ENCODE results near the gene TMEM51.

Gene TMEM51

GRCh38 chr1:15148941-15149340 lies 4.6 kb upstream of the TMEM51 start:
- TF ChIP-seq, protein P1, sequence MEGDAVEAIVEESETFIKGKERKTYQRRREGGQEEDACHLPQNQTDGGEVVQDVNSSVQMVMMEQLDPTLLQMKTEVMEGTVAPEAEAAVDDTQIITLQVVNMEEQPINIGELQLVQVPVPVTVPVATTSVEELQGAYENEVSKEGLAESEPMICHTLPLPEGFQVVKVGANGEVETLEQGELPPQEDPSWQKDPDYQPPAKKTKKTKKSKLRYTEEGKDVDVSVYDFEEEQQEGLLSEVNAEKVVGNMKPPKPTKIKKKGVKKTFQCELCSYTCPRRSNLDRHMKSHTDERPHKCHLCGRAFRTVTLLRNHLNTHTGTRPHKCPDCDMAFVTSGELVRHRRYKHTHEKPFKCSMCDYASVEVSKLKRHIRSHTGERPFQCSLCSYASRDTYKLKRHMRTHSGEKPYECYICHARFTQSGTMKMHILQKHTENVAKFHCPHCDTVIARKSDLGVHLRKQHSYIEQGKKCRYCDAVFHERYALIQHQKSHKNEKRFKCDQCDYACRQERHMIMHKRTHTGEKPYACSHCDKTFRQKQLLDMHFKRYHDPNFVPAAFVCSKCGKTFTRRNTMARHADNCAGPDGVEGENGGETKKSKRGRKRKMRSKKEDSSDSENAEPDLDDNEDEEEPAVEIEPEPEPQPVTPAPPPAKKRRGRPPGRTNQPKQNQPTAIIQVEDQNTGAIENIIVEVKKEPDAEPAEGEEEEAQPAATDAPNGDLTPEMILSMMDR (IDR thresholded peaks at IDR 0.05; ENCODE audit: insufficient read depth, low read length), result no peak
- TF ChIP-seq GABPA (IDR thresholded peaks at IDR 0.05; ENCODE audit: low read depth), result no peak
- TF ChIP-seq SPI1 (IDR thresholded peaks at IDR 0.05; ENCODE audit: borderline replicate concordance, low read depth), result no peak
- TF ChIP-seq REST (IDR thresholded peaks at IDR 0.05; ENCODE audit: insufficient replicate concordance, low read depth), result no peak
- no peak for TF ChIP-seq POLR2AphosphoS5 (IDR thresholded peaks at IDR 0.05; ENCODE audit: low read depth)
- H3K27me3 ChIP-seq (ENCODE audit: insufficient read depth, poor library complexity, severe bottlenecking), result peaks cover 21% of the 10 kb centered on the region

DNA sequence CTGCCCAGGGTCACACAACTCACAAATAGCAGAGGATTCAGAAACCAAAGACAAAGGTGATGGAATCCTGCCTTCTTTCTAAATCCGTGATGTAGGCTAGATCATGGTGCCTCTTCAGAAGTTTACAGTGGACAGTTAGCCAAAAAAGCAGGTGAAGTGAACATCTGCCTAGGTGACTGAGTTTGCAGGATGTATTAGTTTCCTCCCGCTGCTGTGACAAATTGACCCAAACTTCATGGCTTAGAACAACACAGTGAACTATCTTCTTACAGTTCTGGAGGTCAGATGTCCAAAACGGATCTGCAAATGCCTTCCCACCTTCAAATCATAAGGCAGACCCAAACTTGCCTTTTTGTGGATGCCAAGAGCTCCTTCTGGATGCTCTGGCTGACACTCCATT lies 3.2 kb upstream of the TMEM51 start:
- no peak for DNase-seq (ENCODE audit: low read depth in 1 of 2, low spot score in 1 of 2)
- peaks cover 29% of the 10 kb centered on the region for H3K27me3 ChIP-seq (ENCODE audit: insufficient read depth, poor library complexity, severe bottlenecking)
- H3K4me3 ChIP-seq (replicated peaks; ENCODE audit: insufficient read depth, low read length), result no peak overlapping the region
- TF ChIP-seq GABPA (IDR thresholded peaks at IDR 0.05; ENCODE audit: low read depth), result no peak
- TF ChIP-seq, protein P1 (IDR thresholded peaks at IDR 0.05; ENCODE audit: insufficient read depth, low read length), result no peak
- no peak for TF ChIP-seq SPI1 (IDR thresholded peaks at IDR 0.05; ENCODE audit: borderline replicate concordance, low read depth)
- no peak for TF ChIP-seq REST (IDR thresholded peaks at IDR 0.05; ENCODE audit: insufficient replicate concordance, low read depth)
- no peak for TF ChIP-seq POLR2AphosphoS5 (IDR thresholded peaks at IDR 0.05; ENCODE audit: low read depth)
- H3K27ac ChIP-seq (replicated peaks), result no peak overlapping the region

More at GRCh38 chr1:15148941-15149340, 4.6 kb upstream of the TMEM51 start:
- no peak overlapping the region for H3K27ac ChIP-seq (replicated peaks)
- no peak for DNase-seq (ENCODE audit: low read depth in 1 of 2, low spot score in 1 of 2)
- no peak overlapping the region for H3K4me3 ChIP-seq (replicated peaks; ENCODE audit: insufficient read depth, low read length)

DNA sequence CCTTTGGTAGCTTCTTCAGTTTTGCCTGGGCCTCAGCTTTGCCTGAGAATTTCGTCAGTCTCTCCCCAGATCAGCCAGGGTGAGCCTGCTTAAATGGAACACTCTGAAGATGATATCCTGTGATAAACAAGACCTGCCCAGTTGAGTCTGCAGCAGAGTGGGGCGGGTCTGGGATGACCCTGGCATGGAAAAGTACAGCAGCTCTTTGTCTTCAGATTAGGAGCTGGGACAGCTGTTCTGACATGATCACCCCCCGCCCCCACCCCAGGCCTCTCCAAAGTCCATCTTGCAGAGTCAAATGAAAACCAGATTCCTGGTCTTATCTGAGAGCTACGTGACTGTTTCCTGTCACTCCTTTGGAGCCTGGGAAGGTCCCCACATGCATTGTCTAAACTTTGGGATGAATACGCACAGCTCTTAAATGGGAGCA lies 2.2 kb upstream of the TMEM51 start:
- no peak overlapping the region for H3K4me3 ChIP-seq (replicated peaks; ENCODE audit: insufficient read depth, low read length)
- DNase-seq (ENCODE audit: low read depth in 1 of 2, low spot score in 1 of 2), result no peak
- H3K27ac ChIP-seq (replicated peaks), result no peak overlapping the region
- no peak for TF ChIP-seq SPI1 (IDR thresholded peaks at IDR 0.05; ENCODE audit: borderline replicate concordance, low read depth)
- TF ChIP-seq POLR2AphosphoS5 (IDR thresholded peaks at IDR 0.05; ENCODE audit: low read depth), result no peak
- no peak for TF ChIP-seq GABPA (IDR thresholded peaks at IDR 0.05; ENCODE audit: low read depth)
- TF ChIP-seq REST (IDR thresholded peaks at IDR 0.05; ENCODE audit: insufficient replicate concordance, low read depth), result no peak
- TF ChIP-seq, protein P1 (IDR thresholded peaks at IDR 0.05; ENCODE audit: insufficient read depth, low read length), result no peak
- peaks cover 30% of the 10 kb centered on the region for H3K27me3 ChIP-seq (ENCODE audit: insufficient read depth, poor library complexity, severe bottlenecking)
